GM10847 (cell line): ENCODE measurements around the gene SPOUT1.

Experiments used
- POLR2A ChIP-seq: IDR thresholded peaks from 2 replicates; pipeline ENCODE4 v1.6.1; 2011; ENCODE audit not compliant: insufficient read length; ENCODE audit errors: extremely low read depth

SPOUT1 gene, protein sequence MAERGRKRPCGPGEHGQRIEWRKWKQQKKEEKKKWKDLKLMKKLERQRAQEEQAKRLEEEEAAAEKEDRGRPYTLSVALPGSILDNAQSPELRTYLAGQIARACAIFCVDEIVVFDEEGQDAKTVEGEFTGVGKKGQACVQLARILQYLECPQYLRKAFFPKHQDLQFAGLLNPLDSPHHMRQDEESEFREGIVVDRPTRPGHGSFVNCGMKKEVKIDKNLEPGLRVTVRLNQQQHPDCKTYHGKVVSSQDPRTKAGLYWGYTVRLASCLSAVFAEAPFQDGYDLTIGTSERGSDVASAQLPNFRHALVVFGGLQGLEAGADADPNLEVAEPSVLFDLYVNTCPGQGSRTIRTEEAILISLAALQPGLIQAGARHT

DNA sequence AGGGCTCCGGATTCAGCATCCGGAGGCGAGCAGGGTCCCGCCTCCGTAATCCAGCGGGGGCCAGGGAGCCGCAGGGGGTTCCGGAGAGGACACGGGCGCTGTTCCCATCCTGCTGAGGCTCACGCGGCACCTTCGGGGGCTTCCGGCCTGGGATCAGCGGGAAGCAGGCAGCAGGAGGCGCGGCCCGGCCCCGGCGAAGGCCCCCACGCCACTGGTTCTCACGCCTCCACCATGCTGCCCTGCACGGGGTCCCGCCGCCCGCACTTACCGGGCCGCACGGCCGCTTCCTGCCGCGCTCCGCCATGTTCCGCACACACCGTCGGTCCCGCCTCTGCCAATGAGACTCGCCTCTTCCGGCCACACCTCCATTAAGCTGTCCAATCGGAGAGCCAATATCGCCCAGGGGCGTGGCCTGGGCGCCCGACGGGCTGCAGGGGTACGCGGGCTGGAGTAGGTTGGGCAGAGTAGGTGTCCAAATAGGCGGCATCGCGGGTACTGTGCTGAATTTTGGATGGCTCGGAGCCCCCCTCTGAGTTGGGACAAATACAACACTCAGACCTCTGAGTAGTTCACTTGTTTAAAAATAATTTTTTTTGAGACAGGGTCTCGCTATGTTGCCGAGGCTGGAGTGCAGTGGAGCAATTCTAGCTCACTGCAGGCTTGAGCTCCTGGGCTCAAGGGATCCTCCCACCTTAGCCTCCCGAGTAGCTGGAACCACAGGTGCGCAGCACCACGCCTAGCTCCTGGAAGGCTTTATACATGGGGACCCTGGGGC is at the start of gene SPOUT1:
SPOUT1 (minus strand) TSS at position 318 of the 775 bp plus-strand sequence; CDS start at position 304, 14 bp downstream.
- TF ChIP-seq POLR2A: peak; percentile 89

DNA sequence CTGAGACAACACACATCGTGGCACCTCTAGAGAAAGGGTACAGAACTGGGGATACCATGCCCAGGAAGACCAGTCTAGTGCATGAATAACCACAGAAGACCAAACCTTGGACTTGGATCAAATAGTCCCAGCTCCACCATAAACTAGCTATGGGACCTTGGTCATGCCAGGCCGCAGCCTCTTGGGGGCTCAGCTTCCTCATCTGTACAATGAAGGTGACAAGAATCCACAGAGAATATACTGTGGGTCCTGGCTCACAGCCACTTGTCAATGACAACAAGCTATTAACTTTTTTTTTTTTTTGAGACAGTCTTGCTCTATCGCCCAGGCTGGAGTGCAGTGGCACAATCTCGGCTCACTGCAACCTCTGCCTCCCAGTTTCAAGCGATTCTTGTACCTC is 48.3 kb upstream of the SPOUT1 start:
- no peak for TF ChIP-seq POLR2A

DNA sequence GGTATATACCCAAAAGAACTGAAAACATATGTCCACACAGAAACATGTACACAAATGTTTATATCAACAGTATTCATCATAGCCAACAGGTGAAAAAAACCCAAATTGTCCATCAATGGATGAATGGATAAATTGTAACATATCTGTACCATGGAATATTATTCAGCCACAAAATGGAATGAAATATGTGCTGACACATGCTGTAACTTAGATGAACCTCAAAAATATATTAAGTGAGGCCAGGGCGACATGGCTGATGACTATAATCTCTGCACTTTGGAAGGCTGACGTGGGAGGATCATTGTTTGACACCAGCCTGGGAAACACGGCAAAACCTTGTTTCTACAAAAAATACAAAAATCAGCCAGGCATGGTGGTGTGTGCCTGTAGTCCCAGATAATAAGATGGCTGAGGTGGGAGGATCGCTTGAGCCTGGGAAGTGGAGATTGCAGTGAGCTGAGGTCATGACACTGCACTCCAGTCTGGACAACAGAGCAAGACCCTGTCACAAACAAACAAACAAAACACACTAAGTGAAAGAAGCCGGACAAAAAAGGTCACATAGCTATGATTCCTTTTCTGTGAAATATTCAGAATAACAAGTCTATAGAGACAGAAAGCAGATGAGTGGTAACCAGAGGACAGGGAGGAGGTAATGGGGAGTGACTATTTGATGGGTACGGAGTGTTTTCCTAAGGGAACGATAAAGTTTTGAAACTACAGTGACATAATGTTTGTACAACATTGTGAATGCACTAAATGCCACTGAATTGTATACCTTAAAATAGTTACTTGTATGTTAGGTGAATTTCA is 40.7 kb upstream of the SPOUT1 start:
- no peak for TF ChIP-seq POLR2A

DNA sequence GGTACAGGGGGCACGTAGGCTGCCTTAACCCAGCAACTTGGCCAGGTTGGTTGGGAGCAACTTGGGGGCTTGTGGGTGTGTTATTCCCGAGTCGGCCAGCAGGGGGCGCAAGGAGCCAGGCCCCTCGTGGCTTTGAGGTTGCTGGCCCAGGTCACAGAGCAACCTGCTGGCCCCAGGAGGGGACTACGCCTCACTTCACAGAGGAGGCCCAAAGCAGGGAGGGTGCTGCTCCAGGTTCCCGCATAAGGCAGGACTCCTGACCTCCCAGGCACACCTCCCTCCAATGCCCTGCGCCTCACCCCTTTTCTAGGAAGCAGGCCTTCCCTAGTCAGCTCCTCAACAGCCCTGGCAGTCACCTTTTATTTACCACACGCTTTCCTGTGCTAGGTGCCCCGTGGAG is 34.1 kb upstream of the SPOUT1 start:
- no peak for TF ChIP-seq POLR2A

DNA sequence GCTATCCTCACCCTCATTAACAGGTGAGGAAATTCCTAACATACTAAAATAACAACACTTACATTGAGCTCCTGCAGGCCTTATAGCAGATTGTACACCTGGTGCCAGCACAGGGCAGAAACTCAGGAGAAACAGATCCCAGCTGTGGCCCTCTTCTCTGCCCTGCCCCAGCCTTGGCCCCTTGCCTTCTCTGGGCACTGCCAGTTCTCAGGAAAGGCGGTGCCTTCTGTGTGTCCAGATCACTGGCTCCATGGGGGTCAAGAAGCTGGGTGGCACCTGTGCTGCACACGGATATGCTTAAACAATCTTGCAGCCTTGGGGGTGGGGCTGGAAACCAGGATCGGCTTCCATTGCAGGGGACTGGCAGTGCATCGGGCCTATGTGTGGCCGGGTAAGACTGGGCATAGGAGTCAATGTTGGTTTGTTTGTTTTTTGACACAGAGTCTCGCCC is 32.8 kb upstream of the SPOUT1 start:
- no peak for TF ChIP-seq POLR2A

DNA sequence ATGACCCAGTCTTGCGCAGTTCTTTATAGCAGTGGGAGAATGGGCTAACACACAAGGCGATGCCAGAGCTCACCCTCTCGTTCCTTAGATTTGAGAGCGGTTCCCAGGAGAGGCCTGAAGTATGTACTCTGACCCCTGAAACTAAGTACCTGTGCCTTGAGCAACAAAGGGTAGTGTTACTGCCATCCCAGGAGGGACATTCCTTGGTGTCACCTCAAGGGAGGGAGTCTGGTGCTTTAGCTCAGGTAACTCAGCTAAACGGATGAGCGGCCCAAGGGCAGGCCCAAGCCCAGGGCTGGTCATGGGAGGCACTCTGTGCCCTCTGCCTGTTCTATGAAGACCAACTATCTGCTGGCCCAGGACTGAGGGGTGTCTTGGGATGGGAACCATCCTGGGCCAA is 31.9 kb upstream of the SPOUT1 start:
- TF ChIP-seq POLR2A: no peak

DNA sequence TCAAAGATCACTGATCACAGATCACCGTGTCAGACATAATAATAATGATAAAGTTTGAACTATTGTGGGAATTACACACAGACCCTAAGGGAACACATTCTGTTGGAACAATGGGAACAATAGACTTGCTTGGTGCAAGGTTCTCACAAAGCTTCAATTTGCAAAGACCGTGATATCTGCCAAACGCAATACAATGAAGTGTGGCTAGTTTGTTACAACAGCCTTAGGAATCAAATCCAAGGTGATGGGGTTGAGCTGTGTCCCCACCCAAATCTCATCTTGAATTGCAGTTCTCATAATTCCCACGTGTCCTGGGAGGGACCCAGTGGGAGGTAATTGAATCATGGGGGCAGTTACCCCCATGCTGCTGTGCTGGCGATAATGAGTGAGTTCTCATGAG is 31.3 kb upstream of the SPOUT1 start:
- no peak for TF ChIP-seq POLR2A

DNA sequence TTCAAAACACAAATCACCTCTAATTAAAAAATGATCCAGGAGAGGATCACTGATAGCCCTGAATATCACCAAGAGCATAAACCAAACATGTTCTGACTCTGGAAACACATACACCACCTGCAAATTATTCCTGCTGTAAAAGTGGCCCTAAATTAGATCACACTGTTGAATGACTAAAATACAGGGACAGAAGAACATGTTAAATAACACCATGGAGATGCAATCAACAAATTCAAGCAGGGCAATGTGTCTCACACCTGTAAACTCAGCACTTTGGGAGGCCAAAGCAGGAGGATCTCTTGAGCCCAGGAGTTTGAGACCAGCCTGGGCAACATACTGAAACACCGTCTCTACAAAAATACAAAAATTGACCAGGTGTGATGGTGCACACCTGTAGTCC is 18.2 kb upstream of the SPOUT1 start:
- TF ChIP-seq POLR2A: no peak

DNA sequence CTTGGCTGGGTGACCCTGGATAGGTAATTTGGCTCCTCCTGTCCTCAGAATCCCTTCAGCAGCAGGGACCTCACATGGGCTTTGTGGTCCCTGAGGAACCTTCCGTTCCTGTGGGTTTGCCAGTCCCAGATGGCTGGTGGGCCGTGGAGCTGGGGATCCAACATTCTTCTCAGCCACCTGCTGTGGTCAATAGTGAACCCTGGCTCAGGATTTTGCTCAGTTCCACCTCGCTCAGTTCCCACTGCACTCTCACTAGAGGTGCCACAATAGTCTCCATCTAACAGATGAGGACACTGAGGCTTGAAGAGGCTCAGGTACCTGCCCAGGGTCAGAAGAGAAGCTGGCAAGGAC is 17.1 kb upstream of the SPOUT1 start:
- no peak for TF ChIP-seq POLR2A

DNA sequence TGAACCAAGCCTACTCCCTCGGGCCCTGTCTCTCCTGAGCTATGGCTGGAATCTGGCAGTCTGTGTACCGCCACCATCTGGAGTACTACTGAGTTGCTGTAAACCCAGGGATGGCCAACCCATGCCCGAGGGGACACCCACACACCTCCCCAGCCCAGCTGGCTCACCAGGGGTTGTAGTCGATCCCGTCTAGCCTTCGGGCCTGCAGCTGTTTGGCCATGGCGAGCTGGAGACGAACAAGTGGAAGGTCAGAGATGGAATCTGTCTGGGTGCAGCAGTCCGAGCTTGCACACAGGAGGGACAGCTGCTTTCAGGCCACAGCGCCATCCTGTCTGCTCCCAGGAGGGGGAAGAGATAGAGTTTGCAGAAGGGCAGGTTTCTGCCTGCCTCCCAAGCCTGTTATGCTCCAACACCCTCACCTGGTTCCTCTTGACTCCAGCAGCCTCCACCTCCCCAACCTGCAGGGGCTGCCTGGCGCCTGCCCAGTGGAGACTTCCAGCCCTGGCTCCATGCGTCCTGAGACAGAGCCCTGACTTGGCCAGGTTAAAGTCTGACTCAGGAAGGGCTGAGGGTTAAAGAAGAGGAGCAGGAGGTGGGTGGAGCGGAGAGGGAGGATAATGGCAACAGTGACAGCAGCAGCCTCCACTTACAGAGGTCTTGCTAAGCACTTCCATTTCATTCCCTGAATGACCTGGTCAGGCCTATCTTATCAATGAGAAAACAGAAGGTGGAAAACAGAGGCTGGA is 15.8 kb upstream of the SPOUT1 start:
- TF ChIP-seq POLR2A: no peak

DNA sequence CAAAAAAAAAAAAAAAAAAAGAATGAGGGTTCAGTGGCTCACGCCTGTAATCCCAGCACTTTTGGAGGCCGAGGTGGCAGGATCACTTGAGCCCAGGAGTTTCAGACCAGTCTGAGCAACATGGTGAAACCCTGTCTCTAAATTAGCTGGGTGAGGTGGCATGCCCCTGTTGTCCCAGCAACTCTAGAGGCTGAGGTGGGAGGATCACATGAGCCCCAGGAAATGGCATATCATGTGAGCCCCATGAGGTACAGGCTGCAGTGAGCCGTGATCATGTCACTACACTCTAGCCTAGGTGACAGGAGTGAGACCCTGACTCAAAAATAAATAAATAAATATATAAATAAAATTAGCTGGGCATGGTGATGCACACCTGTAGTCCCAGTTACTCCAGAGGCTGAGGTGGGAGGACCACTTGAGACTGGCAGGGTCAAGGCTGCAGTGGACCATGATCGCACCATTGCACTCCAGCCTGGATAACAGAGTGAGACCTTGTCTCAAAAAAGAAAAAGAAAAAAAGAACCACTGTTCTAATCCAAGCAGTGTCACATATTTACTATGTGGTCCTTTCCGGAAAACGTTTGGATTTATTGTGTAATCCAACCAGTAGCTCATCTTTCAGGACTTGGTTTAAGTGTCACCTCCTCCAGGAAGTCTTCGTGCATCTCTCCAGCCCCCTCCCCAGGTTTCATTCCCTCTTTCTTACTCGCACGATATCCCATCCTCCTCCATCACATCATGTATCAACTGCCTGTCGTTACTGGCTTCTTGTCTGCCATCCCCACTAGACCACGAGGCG is 12.3 kb upstream of the SPOUT1 start:
- TF ChIP-seq POLR2A: no peak

DNA sequence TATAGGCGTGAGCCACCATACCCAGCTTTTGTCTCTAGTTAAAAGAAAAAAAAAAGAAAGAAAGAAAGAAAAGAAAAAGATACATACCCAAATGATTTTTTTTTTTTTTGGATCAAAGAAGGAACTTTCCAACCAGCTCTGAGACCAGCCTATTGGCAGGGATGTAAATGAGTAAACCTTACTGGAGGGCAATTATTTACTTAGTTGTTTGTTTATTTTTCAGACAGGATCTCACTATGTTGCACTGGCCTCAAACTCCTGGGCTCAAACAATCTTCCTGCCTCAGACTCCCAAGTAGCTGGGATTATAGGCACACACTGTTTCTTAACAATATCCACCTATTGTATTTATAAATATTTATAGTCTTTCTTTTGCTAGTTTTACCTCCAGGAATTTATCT is 10.9 kb upstream of the SPOUT1 start:
- no peak for TF ChIP-seq POLR2A

DNA sequence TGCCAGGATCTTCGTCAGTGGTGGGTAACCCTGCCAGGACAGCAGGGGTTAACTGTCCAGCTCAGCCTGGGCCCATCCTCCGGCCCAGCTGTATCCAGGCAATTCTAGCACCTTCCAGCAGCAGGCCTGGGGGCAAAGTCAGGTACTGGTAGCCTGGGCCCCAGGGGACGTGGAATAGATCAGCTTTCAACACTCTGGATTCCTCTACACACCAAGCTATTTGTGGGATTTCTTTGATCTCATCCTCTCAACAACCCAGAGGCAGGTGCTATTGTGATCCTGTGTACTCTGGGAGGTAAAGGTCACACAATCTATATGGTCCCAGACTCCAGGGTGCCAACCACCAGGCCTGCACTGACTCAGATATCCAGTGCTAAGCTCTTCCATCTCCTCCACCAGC is 8.7 kb upstream of the SPOUT1 start:
- TF ChIP-seq POLR2A: no peak

DNA sequence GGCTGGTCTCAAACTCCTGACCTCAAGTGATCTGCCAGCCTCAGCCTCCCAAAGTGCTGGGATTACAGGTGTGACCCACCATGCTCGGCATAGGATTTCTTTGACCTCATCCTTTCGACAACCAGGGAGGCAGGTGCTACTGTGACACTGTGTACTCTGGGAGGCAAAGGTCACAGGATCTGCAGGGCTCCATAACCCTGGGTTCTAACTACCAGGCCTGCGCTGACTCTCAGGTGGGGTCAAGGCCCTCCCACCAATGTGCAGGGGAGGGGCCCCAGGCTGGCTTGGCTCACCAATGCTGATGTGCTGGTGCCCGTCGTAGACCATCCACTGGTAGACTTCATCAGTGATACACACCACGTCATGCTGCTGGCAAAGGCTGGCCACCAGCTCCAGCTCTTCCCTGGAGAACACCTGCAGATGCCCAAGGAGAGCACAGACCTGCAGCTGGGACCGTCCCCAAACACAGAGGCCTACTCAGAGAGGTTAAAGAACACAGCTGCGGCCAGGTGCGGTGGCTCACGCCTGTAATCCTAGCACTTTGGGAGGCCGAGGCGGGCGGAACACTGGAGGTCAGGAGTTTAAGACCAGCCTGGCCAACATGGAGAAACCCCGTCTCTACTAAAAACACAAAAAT is 7.0 kb upstream of the SPOUT1 start:
- TF ChIP-seq POLR2A: no peak
